COR-L47 (cell line): ENCODE results near the gene GPR153.

Experiments
- DNase-seq: peaks from one replicate; lab custom pipeline; 2025; lab: John Stamatoyannopoulos, UW

The GPR153 gene

DNA sequence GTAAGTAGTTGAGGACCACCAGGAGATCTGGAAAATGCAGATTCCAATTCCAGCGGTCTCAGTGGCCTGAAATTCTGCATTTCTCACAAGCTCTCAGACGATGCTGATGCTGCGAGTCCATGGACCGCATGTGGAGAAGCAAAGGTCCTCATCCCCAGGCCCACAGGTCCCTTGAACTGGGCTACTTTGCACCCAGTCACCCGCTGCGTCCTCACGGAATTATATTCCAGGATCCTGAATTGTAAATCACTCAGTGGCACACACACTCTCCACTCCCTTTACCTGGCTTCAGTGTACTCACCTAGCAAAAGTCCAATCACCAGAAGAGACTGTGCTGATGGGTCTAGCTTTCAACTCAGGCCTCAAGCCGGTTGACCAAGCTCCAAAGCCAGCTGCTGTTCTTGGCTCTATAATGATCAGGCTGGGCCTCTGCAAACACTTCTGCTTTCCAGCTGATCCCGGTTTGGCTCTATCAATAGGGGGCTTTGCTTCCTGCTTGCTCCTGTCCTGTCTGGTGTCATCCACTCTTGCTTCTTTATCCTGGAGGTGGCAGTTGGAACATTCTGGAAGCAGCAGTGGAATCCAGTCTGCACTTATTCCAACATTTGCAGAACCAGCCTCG lies 60.6 kb downstream of the GPR153 start:
- DNase-seq = no peak

DNA sequence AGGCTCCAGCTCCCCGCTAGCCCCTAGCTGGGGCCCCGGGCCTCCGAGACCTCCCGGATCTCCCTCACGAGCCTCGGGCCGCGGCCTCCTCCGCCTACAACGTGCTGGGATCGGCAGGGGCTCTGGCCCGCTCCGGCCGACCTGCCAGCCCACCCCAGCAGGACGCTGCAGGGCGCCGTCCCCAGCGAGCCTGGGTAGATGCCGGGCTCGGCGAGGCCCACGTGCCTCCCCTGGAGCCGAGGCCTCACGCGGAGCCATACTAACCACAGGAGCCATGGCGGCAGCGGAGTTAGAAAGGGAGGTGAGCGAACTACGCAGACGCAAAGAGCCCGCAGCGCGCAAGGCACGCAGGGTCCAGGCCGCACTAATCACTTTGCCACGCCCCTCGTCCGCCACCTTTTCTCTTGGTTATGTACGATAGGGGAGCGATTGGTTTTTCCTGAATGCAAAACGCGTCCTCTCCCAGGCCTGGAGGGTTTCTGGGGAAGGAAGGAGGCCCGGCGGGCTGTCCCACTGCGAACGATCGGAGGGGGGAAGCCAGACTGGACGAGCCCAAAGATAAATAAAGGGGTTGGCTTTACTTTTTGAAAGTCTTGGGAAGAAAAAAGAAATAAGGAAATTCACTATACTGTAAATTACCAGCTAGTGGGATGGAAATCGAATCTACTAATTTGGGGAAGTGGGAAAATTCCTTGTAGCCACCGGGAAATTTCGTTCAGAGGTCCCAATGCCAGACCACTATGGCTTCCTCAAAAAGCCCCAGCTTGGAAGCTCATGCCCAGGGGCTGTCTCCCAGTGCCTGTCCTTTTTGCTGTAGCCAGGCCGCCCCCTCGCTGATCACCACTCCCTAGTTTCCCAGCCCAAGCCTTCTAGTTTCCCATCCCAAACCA lies 61.4 kb downstream of the GPR153 start, which contains the start of gene RPL22:
RPL22 (minus strand) TSS at position 298 of the 890 bp plus-strand sequence; CDS start at position 276, 22 bp downstream.
- DNase-seq = peak; percentile 99

DNA sequence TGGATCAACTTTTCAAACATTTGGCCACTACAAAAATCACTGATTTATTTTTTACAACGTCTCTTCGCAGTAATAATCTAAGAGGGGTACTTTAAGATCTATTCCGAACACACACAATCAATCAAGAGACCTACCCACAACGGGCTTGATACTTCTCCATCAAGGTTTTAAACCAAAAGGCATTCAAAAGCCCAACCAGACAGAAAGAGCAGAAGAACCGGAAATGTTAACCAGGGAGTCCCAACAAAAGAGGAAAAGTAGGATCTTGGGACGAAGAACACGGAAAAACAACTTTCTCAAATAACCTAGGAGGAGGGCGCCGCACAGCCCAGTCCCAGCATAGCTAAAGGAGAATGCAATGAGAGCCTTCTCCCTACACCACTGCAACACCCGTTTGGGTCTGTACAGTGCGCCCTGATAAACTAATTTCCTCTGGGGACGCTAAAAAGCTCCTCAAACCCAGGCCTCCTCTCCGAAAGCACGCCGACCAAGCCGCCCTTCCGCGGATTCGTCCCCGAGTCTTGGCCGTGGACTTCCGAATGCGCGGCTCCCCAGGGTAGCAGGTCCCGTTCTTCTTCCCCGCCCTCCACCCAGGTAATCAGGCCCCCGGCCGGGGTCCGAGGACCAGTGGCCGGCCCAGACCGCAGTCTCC lies 62.1 kb downstream of the GPR153 start:
- DNase-seq = no peak

DNA sequence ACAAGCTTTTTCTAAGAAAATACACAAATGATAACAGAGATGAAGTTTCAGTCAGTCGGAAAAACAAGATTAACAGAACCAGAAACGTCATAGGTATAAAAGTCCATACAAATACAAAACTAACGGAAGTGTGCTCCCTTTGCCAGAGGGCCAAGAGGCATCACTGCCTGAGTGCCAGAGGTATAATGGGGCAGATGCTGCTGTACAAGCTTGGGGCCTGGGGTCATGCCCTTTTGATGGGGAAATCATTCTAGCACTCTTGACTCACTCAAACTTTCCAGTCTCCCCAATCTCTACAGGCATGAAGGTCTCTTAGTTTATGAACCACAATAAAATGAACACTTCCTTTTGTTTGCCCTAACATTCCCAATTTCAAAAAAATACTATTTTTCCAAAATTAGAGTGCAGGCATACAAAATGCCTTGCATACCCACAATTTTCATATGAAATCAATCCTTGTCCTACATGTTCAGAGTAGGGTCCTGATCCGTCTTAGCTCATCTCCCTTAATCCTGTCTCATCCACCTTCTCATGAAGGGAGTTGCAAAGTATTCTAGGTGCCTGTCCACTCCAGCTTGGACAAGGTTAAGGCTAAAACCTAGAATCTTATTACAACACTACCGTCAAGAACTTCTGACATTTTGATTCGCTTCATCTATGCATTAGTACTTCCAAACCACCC lies 63.0 kb downstream of the GPR153 start:
- no peak for DNase-seq
